SH-SY5Y (cell line): ENCODE data around the gene SLC25A45.

Source experiments
- GATA2 ChIP-seq: IDR thresholded peaks from 2 replicates; pipeline ENCODE4 v1.6.1; 2011; ENCODE audit warnings: mild to moderate bottlenecking, low read depth, low read length
- GATA3 ChIP-seq: IDR thresholded peaks from 2 replicates; pipeline ENCODE4 v1.6.1; 2011; ENCODE audit warnings: low read depth, mild to moderate bottlenecking, low read length, moderate library complexity

The SLC25A45 gene

DNA sequence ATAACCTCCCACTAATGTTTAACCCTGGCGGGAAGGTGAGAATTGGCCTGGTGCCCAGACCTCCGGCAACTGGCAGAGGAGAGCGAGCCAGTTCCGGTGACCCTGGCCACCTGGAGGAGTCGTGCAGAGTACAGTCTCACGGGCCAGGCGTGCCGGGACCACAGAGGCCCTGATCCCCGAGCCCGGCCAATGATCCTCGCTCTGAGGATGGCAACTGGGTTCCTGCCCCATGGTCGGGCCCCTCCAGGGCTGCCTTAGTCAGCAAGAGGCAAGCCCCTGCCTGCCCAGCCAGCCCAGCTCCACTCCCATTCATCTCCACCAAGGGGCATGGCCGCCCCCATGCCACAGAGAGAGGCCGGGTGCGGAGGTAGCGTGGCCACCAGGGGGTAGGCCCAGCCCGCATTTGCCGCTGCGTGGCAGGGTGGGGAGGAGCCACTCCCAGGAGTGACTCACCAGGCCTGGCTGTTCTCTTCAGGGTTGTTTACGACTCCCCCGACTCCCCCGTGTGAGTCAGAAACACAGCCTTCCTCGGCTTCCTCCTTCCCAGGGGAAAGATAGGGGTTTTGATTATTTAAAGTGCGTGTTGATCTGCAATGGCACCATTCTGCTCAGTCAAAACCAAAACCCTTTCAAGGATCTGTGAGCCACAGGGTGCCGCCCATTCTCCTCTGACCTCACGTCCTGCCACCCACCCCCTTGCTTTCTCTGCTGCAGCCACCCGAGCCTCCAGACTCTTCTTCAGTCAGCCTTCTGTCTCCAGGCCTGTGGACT lies at the start of gene SLC25A45:
TSS of gene SLC25A45 (minus strand) at position 614 of the 771 bp plus-strand sequence. CDS start 695 bp downstream, outside the sequence.
- TF ChIP-seq GATA3 (no peak), GATA2 (no peak)

GRCh38 chr11:65431451-65432099 lies 49.1 kb upstream of the SLC25A45 start:
- TF ChIP-seq GATA3 (no peak), GATA2 (no peak)

GRCh38 chr11:65430406-65431217 lies 48.2 kb upstream of the SLC25A45 start:
- no peak for TF ChIP-seq GATA2
- no peak for TF ChIP-seq GATA3

DNA sequence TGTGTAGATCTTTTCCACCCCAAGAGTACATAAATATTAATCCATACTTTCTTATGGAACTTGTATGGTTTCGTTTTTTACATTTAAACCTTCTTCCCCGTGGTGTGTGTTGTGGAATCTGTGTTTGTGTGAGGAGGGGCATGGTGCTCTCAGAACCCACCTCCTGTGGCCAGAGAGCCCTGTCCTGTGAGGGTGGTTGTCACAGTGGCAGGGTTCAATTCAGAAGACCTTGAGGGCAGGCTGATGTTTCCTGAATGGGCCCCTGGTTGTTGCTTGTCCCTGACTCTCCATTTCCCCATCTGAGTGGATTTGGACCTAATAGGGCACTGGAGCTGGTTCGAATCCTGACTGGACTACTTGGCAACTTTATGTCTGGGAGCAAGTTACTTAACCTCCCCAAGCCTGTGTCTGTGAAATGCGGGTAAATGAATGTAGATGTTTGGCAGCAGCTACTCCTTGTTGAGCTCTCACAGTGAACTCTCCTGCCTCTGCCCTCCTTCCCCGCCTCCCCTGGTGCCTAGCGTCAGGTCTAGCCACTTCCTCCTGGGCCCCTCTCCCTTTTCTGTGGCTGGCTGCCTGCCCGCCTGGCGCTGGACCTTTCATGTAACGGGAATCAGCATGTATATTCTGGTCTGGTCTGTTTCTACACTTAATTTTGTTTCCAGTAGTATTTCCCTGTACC lies 47.4 kb upstream of the SLC25A45 start:
- TF ChIP-seq GATA2 = no peak
- TF ChIP-seq GATA3 = no peak

DNA sequence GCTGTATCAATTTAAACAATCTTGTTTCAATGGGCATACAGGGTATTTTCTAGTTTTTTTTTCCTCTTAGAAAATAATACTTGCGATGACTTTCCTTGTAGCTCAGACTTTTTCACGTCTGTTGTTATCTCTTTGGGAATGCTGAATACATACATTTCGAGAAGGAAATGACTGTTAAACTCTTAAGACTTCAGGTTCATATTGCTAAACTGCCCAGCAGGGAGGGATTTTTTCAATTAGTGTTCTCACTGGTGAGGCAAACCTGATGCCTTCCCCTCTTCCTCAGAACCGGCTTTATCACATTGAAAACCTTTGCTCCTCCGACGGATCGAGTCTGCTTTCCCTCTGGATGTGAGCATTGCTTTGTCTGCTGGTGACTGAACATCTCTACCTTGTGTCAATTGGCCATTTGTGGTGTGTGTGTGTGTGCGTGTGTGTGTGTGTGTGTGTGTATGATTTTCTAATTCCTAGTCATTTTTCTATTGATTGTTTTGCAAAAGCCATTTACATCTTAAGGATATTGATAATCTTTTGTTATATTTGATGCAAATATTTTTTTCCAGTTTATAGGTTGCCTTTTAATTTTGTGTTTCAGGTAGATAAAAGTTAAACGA lies 46.7 kb upstream of the SLC25A45 start:
- TF ChIP-seq GATA3 (no peak), GATA2 (no peak)

DNA sequence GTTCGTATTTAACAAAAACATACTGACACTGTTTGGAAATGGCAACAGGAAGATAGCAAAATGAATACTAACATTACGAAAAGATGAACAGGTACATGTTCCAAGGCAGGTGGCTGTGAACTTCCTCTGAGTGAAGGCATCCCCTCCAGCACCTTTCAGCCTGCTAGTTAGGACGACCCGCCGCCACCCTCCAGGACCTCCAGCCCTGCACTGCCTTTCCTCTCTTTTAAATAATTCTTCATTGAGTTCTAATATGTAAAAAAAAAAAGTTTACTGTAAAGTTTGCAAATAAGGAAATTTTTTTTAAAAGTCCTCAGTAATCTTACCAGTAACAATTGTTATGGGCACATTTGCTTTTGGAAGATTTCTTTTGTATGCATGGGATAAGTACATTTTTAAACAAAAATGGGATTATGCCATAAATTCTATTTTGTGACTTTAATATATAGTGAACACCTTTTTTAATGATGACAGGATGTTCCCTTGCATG lies 46.2 kb upstream of the SLC25A45 start:
- TF ChIP-seq GATA2 = no peak
- TF ChIP-seq GATA3 = no peak

GRCh38 chr11:65427691-65428577 lies 45.5 kb upstream of the SLC25A45 start:
- TF ChIP-seq GATA2 (no peak), GATA3 (no peak)

DNA sequence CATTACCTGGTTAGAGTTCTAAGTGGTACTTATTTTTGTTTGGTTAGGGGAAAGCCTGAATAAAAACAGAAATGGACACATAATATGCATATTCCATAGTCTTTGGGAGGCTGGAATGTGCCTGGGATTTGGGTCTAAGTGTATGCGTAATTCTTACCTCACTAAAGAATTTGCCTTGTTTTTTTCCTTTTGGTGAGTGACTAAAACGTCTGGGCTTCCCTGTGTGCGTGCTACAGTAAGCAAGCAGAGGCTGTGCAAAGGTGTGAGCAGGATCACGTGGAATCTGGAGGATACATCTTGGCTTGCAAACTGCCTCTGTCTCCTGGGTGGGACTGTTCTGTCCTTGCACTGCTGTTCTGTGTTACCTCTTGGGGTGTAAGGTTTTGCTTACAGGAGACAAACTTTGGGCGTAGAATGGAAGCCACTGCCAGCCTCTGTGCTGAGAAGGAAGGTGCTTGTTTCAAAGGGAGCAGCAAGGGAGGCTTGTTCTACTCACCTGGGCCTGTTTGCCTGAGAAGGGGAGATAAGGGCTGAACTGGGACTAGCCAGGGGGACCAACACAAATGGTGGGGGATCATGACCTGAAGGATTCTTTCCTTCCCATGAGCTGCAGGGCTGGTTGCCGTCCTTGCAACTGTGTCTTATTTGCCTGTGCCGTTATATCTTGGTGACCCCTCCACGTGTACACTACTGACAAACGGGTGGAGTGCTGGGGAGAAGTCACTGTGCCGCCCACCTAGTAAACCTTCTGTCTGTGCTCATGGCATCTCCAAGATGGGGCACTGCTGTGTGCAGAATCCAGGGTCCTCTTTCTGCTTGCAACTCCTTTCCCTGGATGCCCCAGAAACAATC lies 44.6 kb upstream of the SLC25A45 start:
- no peak for TF ChIP-seq GATA2
- TF ChIP-seq GATA3 = no peak

DNA sequence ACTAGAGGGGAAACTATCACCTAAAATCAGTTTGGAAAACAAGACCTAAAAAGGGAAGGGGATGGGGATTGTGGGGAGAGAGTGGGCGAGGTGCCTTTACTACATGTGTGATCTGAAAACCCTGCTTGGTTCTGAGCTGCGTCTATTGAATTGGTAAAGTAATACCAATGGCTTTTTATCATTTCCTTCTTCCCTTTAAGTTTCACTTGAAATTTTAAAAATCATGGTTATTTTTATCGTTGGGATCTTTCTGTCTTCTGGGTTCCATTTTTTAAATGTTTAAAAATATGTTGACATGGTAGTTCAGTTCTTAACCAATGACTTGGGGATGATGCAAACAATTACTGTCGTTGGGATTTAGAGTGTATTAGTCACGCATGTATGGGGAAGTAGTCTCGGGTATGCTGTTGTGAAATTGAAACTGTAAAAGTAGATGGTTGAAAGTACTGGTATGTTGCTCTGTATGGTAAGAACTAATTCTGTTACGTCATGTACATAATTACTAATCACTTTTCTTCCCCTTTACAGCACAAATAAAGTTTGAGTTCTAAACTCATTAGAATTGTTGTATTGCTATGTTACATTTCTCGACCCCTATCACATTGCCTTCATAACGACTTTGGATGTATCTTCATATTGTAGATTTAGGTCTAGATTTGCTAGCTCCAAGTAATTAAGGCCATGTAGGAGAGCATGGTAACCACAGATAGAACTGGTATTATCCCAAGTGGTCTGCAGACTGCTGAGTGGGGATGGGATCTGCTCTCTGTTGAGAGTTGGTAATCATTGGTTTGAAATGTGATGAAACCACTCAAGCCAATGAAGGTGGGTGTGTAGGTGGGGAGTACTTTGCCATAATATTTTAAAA lies 43.8 kb upstream of the SLC25A45 start:
- no peak for TF ChIP-seq GATA2
- TF ChIP-seq GATA3 = no peak

GRCh38 chr11:65425105-65425970 lies 42.9 kb upstream of the SLC25A45 start:
- no peak for TF ChIP-seq GATA2
- TF ChIP-seq GATA3 = no peak
